Measurements from ENCODE around the gene RANBP10.

GRCh38 chr16:67803894-67804293 lies 2.5 kb downstream of the RANBP10 start:
- TF ChIP-seq GATA2 (IDR thresholded peaks at IDR 0.05; ENCODE audit: low read depth, low read length) (no peak), GATA3 (IDR thresholded peaks at IDR 0.05; ENCODE audit: low read depth, low read length) (no peak)

Data from SH-SY5Y (cell line).